ENCODE data around the gene IKZF2. TPM values are rescaled to one million over a fixed set of nuclear protein-coding genes. Genes with fewer than 3 reads are reported as not detected.

The IKZF2 gene
- total RNA-seq, 2 donors from 2014 or later = 6.0 to 6.5 TPM

- Histone ChIP-seq H3K9me3 (no peaks in the 10 kb centered on the region), H3K27ac (peak overlapping the region in 1 of 2 donors; percentile 59), H3K4me1 (peaks cover 0 to 10% of the 10 kb centered on the region in 2 donors), H3K36me3 (no peaks in the 10 kb centered on the region), H3K27me3 (no peaks in the 10 kb centered on the region), H3K4me3 (no peak overlapping the region)
- DNase-seq (ENCODE audit: low spot score) = no peak
- TF ChIP-seq CTCF (IDR thresholded peaks at IDR 0.05) = no peak
Measured at GRCh38 chr2:213086571-213086970, 64.8 kb downstream of the IKZF2 start.

GRCh38 chr2:213086050-213086449, 65.4 kb downstream of the IKZF2 start:
- TF ChIP-seq CTCF (IDR thresholded peaks at IDR 0.05) = no peak

GRCh38 chr2:213085538-213085937, 65.9 kb downstream of the IKZF2 start:
- DNase-seq (ENCODE audit: low spot score) = no peak
- Histone ChIP-seq H3K27me3 (no peaks in the 10 kb centered on the region), H3K27ac (peak overlapping the region in 1 of 2 donors; percentile 35), H3K4me1 (peaks cover 0 to 10% of the 10 kb centered on the region in 2 donors), H3K36me3 (no peaks in the 10 kb centered on the region), H3K9me3 (no peaks in the 10 kb centered on the region), H3K4me3 (no peak overlapping the region)
- TF ChIP-seq CTCF (IDR thresholded peaks at IDR 0.05) = no peak

More at GRCh38 chr2:213086050-213086449, 65.4 kb downstream of the IKZF2 start:
- Histone ChIP-seq H3K36me3 (no peaks in the 10 kb centered on the region), H3K27me3 (no peaks in the 10 kb centered on the region), H3K4me1 (peaks cover 0 to 10% of the 10 kb centered on the region in 2 donors), H3K27ac (peak overlapping the region in 1 of 2 donors; percentile 59), H3K4me3 (no peak overlapping the region), H3K9me3 (no peaks in the 10 kb centered on the region)
- no peak for DNase-seq (ENCODE audit: low spot score)

GRCh38 chr2:213084261-213084660, 67.2 kb downstream of the IKZF2 start:
- no peak overlapping the region for H3K4me3 ChIP-seq
- no peaks in the 10 kb centered on the region for H3K36me3 ChIP-seq
- H3K4me1 ChIP-seq = peaks cover 0 to 10% of the 10 kb centered on the region in 2 donors
- peak overlapping the region in 1 of 2 donors; percentile 35 for H3K27ac ChIP-seq
- no peak for DNase-seq (ENCODE audit: low spot score)
- no peaks in the 10 kb centered on the region for H3K9me3 ChIP-seq
- H3K27me3 ChIP-seq = no peaks in the 10 kb centered on the region
- no peak for TF ChIP-seq CTCF (IDR thresholded peaks at IDR 0.05)

- no peak for TF ChIP-seq CTCF (IDR thresholded peaks at IDR 0.05)
- no peaks in the 10 kb centered on the region for H3K27me3 ChIP-seq
- H3K4me3 ChIP-seq = no peak overlapping the region
- no peak overlapping the region for H3K27ac ChIP-seq
- no peaks in the 10 kb centered on the region for H3K4me1 ChIP-seq
- no peaks in the 10 kb centered on the region for H3K9me3 ChIP-seq
- no peaks in the 10 kb centered on the region for H3K36me3 ChIP-seq
- no peak for DNase-seq (ENCODE audit: low spot score)
Measured at GRCh38 chr2:213080969-213081617, 70.3 kb downstream of the IKZF2 start.

- no peak for DNase-seq (ENCODE audit: low spot score)
- Histone ChIP-seq H3K9me3 (no peaks in the 10 kb centered on the region), H3K27ac (no peak overlapping the region), H3K4me1 (no peaks in the 10 kb centered on the region), H3K36me3 (no peaks in the 10 kb centered on the region), H3K27me3 (no peaks in the 10 kb centered on the region), H3K4me3 (no peak overlapping the region)
- no peak for TF ChIP-seq CTCF (IDR thresholded peaks at IDR 0.05)
Measured at GRCh38 chr2:213079756-213080155, 71.7 kb downstream of the IKZF2 start.

Measured in right atrium auricular region (tissue), 2 donors.